BE2C (cell line): ENCODE data around the gene AP2A2.

ENCODE experiments used
- DNase-seq: peaks from one replicate; pipeline ENCODE4 v3.0.0-alpha.2; 2020
- H3K27me3 ChIP-seq: fragments of 250-450 bp; sonication (Bioruptor Pico); 2 replicates; pipeline ENCODE4 v1.5.1; 2020; ENCODE audit warnings: mild to moderate bottlenecking
- H3K36me3 ChIP-seq: fragments of 250-450 bp; sonication (Bioruptor Pico); 2 replicates; pipeline ENCODE4 v1.5.1; 2020; ENCODE audit warnings: mild to moderate bottlenecking
- H3K4me1 ChIP-seq: fragments of 250-450 bp; sonication (Bioruptor Pico); 2 replicates; pipeline ENCODE4 v1.5.1; 2020
- H3K4me3 ChIP-seq: 2 replicates; pipeline ENCODE4 v1.5.1; 2011; ENCODE audit warnings: low read depth, low read length
- H3K9me3 ChIP-seq: fragments of 250-450 bp; sonication (Bioruptor Pico); 2 replicates; pipeline ENCODE4 v1.5.1; 2020
- TF ChIP-seq, protein P1 (sequence below): IDR thresholded peaks from 2 replicates; pipeline ENCODE4 v1.5.1; 2012; ENCODE audit warnings: mild to moderate bottlenecking, low read depth, low read length

Gene AP2A2

DNA sequence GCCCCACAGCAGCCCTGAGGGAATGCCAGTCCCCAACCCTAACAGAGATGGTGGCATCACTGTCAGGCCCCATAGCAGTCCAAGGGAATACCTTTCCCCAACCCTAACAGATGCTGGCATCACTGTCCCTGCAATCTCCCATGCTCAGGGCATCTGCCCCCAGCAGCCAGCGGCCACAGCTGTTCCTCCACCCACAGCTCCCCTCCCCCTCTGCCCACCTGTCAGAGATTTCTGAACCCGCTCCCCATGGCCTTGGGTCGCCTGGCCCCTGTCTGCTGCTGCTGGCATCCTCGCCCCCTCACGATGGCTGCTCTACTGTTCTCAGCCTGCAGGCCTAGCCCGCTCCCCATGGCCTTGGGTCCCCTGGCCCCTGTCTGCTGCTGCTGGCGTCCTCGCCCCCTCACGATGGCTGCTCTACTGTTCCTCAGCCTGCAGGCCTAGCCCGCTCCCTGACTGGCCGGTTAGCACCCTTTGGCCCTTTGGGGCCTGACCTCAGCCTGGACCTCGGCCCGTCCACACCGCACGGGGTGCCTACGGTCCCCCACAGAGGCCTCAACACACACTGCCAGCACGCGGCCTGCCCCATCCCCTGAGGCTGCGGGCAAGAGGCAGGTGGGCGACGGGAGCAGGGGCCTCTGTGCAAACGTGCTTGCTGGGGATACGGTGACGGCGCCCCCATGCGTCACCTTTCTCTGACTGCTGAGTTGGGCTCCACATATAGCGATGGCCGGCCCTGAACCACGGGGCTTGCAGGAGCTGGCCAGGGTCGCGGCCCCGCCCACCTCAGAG lies 35.8 kb upstream of the AP2A2 start:
- H3K9me3 ChIP-seq: no peaks in the 10 kb centered on the region
- no peak for DNase-seq
- peaks cover 11% of the 10 kb centered on the region for H3K4me1 ChIP-seq
- no peak overlapping the region for H3K4me3 ChIP-seq
- no peaks in the 10 kb centered on the region for H3K27me3 ChIP-seq
- TF ChIP-seq, protein P1, sequence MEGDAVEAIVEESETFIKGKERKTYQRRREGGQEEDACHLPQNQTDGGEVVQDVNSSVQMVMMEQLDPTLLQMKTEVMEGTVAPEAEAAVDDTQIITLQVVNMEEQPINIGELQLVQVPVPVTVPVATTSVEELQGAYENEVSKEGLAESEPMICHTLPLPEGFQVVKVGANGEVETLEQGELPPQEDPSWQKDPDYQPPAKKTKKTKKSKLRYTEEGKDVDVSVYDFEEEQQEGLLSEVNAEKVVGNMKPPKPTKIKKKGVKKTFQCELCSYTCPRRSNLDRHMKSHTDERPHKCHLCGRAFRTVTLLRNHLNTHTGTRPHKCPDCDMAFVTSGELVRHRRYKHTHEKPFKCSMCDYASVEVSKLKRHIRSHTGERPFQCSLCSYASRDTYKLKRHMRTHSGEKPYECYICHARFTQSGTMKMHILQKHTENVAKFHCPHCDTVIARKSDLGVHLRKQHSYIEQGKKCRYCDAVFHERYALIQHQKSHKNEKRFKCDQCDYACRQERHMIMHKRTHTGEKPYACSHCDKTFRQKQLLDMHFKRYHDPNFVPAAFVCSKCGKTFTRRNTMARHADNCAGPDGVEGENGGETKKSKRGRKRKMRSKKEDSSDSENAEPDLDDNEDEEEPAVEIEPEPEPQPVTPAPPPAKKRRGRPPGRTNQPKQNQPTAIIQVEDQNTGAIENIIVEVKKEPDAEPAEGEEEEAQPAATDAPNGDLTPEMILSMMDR: no peak
- H3K36me3 ChIP-seq: peaks cover 3% of the 10 kb centered on the region; the same call in 1 of the 2 replicates

DNA sequence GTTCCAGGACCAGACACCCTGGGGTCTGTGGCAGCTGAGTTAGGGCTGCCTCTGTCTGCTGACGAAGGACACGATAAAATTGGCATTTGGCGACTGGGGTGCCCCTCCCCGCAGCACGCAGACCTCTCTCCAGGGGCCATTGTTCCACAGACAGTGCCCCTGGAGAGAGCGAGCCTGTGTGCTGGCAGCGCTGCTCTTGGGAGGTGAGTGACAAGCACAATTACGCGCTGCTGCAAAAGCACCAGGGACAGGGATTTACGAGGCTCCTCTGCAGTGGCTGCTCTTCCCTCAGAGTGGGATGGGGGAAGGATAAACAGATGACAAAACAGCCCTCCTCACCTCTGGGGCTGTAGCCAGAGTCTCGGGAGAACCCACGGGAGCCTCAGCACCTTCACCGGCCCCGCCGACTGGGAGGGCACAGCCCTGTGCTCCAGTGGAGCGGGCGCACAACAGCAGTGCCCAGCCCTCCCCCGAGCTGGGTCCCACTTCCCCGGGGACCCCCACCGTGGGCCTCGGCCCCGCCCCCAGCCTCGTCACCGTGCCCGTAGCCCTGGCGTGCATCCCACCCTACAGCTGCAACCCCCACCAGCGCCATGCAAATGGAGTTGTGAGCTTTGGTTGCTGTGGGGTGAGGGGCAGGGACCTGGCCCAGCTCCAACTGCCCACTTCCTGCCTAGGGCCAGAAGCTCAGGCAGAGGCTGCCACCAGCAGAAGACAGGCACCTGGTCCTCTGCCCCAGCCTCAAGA lies 34.7 kb upstream of the AP2A2 start:
- Histone ChIP-seq H3K36me3 (peaks cover 3% of the 10 kb centered on the region; the same call in 1 of the 2 replicates), H3K9me3 (no peaks in the 10 kb centered on the region), H3K4me3 (no peak overlapping the region; the same call in 1 of the 2 replicates), H3K4me1 (peaks cover 11% of the 10 kb centered on the region), H3K27me3 (no peaks in the 10 kb centered on the region)
- TF ChIP-seq, protein P1: no peak
- peak; percentile 61 for DNase-seq

DNA sequence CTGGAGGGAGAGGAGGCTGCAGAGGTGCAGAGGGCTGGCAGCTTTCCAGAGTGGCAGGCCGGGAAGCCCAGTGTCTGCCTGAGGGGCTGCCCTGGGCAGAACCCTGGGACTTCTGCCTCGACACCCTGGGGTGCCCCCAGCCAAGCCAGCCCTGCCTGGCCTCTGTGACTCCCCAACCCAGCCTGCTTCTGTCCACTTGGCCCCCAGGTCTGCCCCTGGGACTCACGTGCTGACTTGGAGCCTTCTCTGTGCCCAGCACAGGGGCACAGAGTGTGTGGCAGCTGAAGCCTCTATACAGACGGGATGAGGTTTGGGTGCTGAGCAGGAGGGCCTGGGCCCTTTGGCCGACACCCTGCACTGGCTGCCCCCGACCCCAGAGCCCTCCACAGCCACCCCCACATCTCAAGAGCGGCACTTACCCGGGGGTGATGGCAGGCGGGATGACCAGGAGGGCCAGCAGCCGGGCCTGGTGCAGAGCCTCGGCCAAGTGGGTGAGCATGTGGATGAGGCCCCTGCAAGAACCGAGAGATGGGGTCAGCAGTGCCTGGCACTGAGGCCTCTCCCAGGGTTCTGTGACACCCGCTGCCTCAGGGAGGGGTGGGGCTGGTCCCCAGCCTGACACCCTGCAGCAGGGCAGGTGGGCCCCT lies 32.5 kb upstream of the AP2A2 start:
- H3K27me3 ChIP-seq: no peaks in the 10 kb centered on the region
- no peak overlapping the region for H3K4me3 ChIP-seq
- no peak for DNase-seq
- H3K36me3 ChIP-seq: peaks cover under 1% of the 10 kb centered on the region; the same call in 1 of the 2 replicates
- no peaks in the 10 kb centered on the region for H3K9me3 ChIP-seq
- peaks cover 11% of the 10 kb centered on the region for H3K4me1 ChIP-seq
- TF ChIP-seq, protein P1: no peak

DNA sequence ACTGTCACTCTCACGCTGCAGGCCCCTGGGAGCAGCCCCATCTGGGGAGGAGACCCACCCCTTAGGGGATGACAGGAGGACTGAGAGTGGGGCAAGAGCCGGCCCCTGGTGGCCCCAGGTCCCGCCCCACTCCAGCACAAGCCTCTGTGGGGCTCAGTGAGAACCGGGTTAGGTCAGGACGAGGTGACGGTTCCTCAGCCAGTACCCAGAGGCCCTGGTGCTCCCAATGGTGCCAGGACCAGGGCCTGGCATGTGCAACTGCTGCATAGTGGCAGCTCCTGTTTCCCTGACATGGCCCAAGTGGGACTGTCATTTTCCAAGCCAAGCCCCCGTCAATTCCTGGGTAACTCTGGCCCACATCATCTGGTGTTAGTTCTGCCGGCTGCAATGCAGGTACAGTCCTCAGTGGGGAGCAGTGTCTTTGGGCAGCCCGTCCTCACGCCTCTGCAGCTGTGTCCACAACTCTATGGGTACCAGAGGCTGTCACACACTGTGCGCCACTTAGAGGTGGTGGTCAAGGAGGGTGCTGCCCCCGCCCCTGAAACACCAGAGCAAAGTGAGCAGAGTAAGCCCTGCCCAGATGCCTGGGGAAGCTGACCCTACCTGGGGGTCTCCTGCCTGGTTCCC lies 31.0 kb upstream of the AP2A2 start:
- DNase-seq: no peak
- H3K36me3 ChIP-seq: peaks cover 6% of the 10 kb centered on the region
- TF ChIP-seq, protein P1: no peak
- no peak overlapping the region for H3K4me3 ChIP-seq
- H3K9me3 ChIP-seq: no peaks in the 10 kb centered on the region
- no peaks in the 10 kb centered on the region for H3K27me3 ChIP-seq
- H3K4me1 ChIP-seq: peaks cover 11% of the 10 kb centered on the region

DNA sequence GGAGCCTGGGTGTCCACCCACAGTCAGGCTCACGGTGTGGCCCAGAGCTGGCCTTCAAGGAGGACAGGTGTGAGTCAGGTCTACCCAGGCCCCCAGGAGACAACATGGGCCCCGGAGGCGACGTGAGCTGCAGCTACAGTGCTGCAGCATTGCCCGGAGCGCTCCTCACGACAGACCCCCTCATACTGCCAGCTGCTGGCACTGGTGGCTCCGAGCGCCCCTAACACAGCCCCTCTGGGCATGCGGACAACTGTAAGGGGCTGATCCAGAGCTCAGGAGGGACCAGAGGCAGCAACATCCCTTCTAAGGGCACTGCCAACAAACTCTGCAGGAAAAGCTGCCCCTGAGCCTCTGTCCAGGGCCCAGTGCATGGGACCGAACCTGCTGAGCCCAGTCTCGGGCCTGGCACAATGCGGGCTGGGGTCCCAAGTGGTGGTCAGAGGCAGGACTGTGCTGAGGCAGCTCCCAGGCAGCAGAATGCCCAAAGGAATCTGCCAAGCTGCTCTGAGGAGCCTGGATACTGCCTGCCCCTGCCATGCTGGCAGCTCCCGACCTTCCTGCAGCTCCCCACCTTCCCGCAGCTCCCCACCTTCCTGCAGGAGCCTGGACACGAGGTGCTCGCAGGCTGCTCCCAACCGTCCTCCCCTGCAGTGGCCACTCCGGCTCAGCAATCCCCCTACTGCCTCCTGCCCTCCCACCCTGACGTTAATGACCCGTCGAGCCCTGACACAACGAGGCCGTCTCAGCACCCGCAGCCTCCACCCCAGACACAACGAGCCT lies 30.1 kb upstream of the AP2A2 start:
- TF ChIP-seq, protein P1: no peak
- Histone ChIP-seq H3K36me3 (peaks cover 6% of the 10 kb centered on the region), H3K4me3 (no peak overlapping the region), H3K9me3 (no peaks in the 10 kb centered on the region), H3K27me3 (no peaks in the 10 kb centered on the region), H3K4me1 (peaks cover 6% of the 10 kb centered on the region)
- DNase-seq: no peak
